GM12892 (cell line): ENCODE data around the gene TBC1D30.

ENCODE experiments used
- POLR2A ChIP-seq: IDR thresholded peaks from 2 replicates; pipeline ENCODE4 v1.6.1; 2011; ENCODE audit warnings: low read depth, low read length, control low read depth
- POLR2AphosphoS5 ChIP-seq: IDR thresholded peaks from 2 replicates; pipeline ENCODE4 v1.6.1; 2011; ENCODE audit warnings: low read depth, low read length, control low read depth
- TAF1 ChIP-seq: IDR thresholded peaks from 2 replicates; pipeline ENCODE4 v1.6.1; 2011; ENCODE audit warnings: low read depth, mild to moderate bottlenecking, control low read depth, low read length, borderline replicate concordance

GRCh38 chr12:64782191-64782876, 42.1 kb upstream of the TBC1D30 start:
- TF ChIP-seq POLR2AphosphoS5 (no peak), TAF1 (no peak), POLR2A (no peak)
